ENCODE measurements around the gene LASP1. TPM values are rescaled to one million over a fixed set of nuclear protein-coding genes. Genes with fewer than 3 reads are reported as not detected.

Gene LASP1
- total RNA-seq, 1 donor from 2014 or later: 87.4 TPM

DNA sequence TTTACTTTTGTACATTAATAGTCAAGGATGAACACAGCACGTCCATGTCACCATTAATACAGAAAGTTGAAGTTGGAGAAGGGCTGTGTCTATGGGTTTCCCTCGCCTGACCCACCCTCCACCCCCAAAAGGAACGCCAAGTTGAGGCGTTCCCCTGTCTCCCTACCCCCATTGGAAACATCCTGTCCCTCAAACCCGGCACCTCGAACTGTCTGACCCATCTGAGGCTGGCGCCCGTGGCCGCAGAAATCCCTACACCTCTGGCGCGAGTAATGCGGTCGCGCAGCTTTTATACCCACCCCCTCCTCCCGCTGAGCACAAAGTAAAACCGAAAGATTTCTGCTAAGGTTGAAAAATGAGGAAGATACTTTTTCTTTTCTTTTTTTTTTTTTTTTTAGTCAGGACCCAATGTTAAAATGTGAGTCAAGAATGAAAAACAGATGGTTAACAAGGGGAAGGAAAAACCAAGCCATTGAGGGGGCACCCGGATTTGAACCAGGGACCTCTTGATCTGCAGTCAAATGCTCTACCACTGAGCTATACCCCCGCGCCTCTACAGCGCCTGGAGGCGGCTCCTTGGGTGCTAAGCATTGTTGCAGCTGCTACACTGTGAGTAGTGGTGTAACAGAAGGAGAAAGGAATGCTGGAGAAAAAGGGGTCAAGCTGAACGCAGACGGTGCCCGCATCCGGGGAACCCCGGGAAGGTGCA, 887 bp upstream of the LASP1 start:
- Mint-ChIP-seq H3K4me3 (peak overlapping the region; percentile 97), H3K9me3 (peaks cover 2% of the 10 kb centered on the region)
- TF ChIP-seq, protein P1, sequence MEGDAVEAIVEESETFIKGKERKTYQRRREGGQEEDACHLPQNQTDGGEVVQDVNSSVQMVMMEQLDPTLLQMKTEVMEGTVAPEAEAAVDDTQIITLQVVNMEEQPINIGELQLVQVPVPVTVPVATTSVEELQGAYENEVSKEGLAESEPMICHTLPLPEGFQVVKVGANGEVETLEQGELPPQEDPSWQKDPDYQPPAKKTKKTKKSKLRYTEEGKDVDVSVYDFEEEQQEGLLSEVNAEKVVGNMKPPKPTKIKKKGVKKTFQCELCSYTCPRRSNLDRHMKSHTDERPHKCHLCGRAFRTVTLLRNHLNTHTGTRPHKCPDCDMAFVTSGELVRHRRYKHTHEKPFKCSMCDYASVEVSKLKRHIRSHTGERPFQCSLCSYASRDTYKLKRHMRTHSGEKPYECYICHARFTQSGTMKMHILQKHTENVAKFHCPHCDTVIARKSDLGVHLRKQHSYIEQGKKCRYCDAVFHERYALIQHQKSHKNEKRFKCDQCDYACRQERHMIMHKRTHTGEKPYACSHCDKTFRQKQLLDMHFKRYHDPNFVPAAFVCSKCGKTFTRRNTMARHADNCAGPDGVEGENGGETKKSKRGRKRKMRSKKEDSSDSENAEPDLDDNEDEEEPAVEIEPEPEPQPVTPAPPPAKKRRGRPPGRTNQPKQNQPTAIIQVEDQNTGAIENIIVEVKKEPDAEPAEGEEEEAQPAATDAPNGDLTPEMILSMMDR (conservative IDR thresholded peaks at IDR 0.05): no peak

GRCh38 chr17:38870259-38871165, 654 bp downstream of the LASP1 start:
- peak overlapping the region; percentile 99 for H3K4me3 Mint-ChIP-seq
- peaks cover 34% of the 10 kb centered on the region for H3K27me3 Mint-ChIP-seq (ENCODE audit: low read depth)
- DNase-seq (ENCODE audit: low read depth, low spot score): peak; percentile 40
- H3K36me3 Mint-ChIP-seq (ENCODE audit: low read depth): peaks cover 2% of the 10 kb centered on the region
- H3K4me1 Mint-ChIP-seq: peaks cover 58% of the 10 kb centered on the region
- peak overlapping the region; percentile 96 for H3K27ac Mint-ChIP-seq (ENCODE audit: unreplicated experiment)
- TF ChIP-seq, protein P1 (conservative IDR thresholded peaks at IDR 0.05): no peak
- H3K9me3 Mint-ChIP-seq: peaks cover 2% of the 10 kb centered on the region

More for the DNA sequence above, 887 bp upstream of the LASP1 start:
- Mint-ChIP-seq H3K27me3 (ENCODE audit: low read depth) (peaks cover 38% of the 10 kb centered on the region), H3K27ac (ENCODE audit: unreplicated experiment) (peak overlapping the region; percentile 52), H3K36me3 (ENCODE audit: low read depth) (peaks cover 2% of the 10 kb centered on the region), H3K4me1 (peaks cover 57% of the 10 kb centered on the region)
- peak; percentile 97 for DNase-seq (ENCODE audit: low read depth, low spot score)

GRCh38 chr17:38871247-38872015, 1.6 kb downstream of the LASP1 start:
- H3K36me3 Mint-ChIP-seq (ENCODE audit: low read depth): peaks cover 2% of the 10 kb centered on the region
- H3K4me1 Mint-ChIP-seq: peaks cover 56% of the 10 kb centered on the region
- peaks cover 2% of the 10 kb centered on the region for H3K9me3 Mint-ChIP-seq
- peaks cover 30% of the 10 kb centered on the region for H3K27me3 Mint-ChIP-seq (ENCODE audit: low read depth)
- H3K27ac Mint-ChIP-seq (ENCODE audit: unreplicated experiment): peak overlapping the region; percentile 91
- no peak for DNase-seq (ENCODE audit: low read depth, low spot score)
- TF ChIP-seq, protein P1 (conservative IDR thresholded peaks at IDR 0.05): no peak
- peak overlapping the region; percentile 93 for H3K4me3 Mint-ChIP-seq

GRCh38 chr17:38872027-38872511, 2.2 kb downstream of the LASP1 start:
- H3K4me3 Mint-ChIP-seq: peak overlapping the region; percentile 93
- peaks cover 2% of the 10 kb centered on the region for H3K36me3 Mint-ChIP-seq (ENCODE audit: low read depth)
- TF ChIP-seq, protein P1 (conservative IDR thresholded peaks at IDR 0.05): no peak
- H3K27me3 Mint-ChIP-seq (ENCODE audit: low read depth): peaks cover 30% of the 10 kb centered on the region
- peaks cover 2% of the 10 kb centered on the region for H3K9me3 Mint-ChIP-seq
- peaks cover 56% of the 10 kb centered on the region for H3K4me1 Mint-ChIP-seq
- peak overlapping the region; percentile 91 for H3K27ac Mint-ChIP-seq (ENCODE audit: unreplicated experiment)
- DNase-seq (ENCODE audit: low read depth, low spot score): no peak

Data from neural crest cell (in vitro differentiated cells).